Fibroblast of the conjunctiva (primary cell): ENCODE data around the gene SPC25.

ENCODE experiments used
- DNase-seq: peaks from one replicate; pipeline ENCODE4 v3.0.0-alpha.2; 2010; ENCODE audit warnings: low read depth

SPC25 gene

DNA sequence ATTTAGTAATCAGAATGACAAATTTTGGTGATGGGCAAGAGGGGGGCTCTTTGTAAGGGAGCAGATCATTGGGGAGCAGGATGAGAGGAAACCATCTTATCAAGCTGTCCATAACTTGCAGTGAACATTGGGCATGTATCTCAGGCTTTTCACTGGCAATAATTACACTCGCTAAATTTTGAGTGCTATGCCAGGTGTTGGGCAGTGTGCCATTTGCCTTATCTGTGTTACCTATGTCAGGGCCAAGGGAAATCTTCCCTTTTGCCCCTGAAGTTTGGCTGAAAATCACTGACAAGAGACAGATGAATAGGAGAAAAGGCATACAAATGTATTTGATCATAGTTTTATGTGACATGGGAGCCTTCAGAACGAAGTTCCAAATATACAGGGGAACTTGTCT lies 48.8 kb downstream of the SPC25 start:
- no peak for DNase-seq

DNA sequence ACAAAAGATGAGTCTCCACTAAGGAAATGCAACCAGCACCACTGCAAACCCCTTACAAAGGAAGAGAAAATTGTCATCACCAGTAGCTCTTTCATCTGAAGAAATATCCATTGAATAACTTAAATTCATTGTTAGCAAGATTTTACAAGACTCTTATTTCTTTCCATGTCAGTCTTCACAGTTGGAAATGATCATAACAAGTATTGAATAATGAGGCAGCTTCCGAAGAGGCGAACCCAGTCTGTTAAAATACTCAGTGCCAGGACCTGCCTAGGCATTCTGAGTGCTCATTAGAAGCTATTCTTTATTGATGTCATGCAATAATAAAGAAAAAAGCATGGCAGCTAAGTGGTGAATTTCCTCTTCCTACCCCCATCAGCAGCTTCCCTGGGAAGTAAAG lies 54.3 kb downstream of the SPC25 start:
- DNase-seq: no peak

DNA sequence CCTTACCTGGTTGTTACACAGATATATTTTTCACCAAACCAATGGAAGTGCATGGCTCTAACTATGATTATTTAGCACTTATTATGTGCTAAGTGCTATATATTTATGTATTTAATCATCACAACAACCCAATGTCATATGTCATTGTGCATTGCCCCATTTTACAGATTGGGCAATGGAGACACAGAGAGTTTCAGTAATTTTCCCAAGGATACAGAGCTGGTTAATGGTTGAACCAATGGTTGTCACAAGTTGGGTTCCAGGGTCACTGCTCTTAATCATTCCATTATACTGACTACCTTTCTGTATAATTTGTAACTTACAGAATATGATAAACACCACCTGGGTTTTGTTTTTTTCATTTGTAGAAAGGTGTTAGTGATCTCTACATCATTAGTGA lies 58.6 kb downstream of the SPC25 start:
- DNase-seq: no peak

DNA sequence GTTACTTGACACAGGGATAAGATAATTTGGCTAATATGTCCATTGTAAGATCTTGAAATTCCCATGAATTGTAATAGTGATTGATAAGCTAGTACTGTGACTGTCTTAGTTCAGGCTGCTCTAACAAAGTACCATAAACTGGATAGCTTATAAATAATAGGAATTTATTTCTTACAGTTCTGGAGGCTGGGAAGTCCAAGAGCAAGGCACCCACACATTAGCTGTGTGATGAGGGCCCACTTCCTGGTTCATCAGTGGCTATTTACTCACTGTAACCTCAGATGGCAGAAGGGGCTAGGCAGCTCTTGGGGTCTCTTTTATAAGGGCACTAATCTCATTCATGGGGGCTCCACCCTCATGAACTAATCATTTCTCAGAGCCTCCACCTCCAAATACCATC lies 59.3 kb downstream of the SPC25 start:
- DNase-seq: no peak

DNA sequence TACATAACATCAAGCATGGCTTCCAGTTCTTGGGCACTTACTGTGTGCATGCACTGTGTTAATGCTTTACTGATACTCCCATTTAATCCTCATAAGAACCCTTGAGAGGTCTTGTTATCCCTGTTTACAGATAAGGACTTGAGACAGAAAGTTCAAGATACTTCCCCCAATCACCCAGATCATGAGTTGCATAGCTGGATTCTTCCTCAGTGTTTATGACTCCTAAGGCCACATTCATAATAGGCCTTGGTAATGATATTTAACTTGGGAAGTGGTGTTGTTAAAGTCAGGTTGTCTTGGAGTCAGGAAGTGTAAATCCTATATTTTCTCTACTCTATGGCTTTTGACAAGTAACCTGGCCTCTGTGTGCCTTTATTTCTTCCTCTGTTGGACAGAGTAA lies 65.1 kb downstream of the SPC25 start:
- no peak for DNase-seq

DNA sequence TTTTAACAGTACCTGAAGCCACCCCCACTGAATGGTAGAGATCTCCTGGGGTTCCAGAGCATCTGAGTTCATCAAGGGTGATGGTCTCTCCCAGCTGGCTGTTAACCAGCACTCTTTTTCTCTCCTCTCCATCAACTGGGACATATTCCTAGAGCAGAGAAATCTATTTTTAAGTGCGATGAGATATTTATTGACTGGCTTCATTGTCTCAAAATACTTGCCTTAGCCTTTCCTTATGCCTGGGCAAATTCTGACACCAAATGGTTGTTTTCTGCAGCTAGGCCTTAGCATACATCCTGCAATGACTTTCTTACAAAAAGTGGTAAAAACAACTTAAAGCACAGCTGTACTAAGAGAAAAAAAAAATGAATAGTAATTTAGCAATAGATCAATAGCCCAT lies 68.2 kb downstream of the SPC25 start:
- no peak for DNase-seq

DNA sequence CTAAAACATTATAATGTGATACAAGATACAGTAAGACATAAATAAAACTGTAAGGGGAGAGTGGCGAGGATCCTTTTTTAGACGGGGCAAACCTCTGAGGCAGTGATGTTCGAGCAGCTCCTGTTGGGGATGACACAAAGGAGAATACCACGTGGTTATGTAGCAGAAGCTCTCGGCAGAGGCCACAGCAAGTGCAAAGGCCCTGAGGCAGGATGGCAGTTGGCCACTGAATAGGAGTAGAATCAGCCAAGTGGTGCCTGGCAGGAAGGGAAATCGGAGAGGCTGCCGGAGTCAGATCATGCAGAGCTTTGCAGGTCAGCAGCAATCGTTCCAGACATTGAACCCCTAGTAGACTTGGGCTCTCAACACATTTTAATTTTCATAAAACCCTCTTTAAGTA lies 68.7 kb downstream of the SPC25 start:
- DNase-seq: no peak
